ENCODE measurements around the gene GPHN. TPM values are rescaled to one million over a fixed set of nuclear protein-coding genes. Genes with fewer than 3 reads are reported as not detected.

GPHN gene
- polyA plus RNA-seq, 1 of the 3 experiments (the other 2 are of a cell fraction): 6.9 TPM

- ChIA-PET CTCF (no interaction called here), POLR2A (no interaction called here)
- Histone ChIP-seq H3K27me3 (ENCODE audit: insufficient read depth) (no peaks in the 10 kb centered on the region), H3K4me2 (no peak overlapping the region), H4K20me1 (ENCODE audit: insufficient read depth) (no peaks in the 10 kb centered on the region), H3K79me2 (ENCODE audit: insufficient read depth) (no peaks in the 10 kb centered on the region), H3K4me3 (ENCODE audit: low read depth in 2 of 2, low read length in 1 of 2) (no peak overlapping the region), H3K9me3 (no peaks in the 10 kb centered on the region), H3F3A (replicated peaks; ENCODE audit: insufficient read depth) (no peaks in the 10 kb centered on the region), H3K4me1 (ENCODE audit: control insufficient read depth in 1 of 2, insufficient read depth in 2 of 2, low read depth in 1 of 2, low read length in 1 of 2) (no peaks in the 10 kb centered on the region; a peak in 1 of 4 replicates), H3K9me2 (no peaks in the 10 kb centered on the region), H3K36me3 (replicated peaks in 1 of 2; ENCODE audit: control insufficient read depth in 1 of 2, insufficient read depth in 2 of 2, low read length in 1 of 2) (no peaks in the 10 kb centered on the region), H3K27ac (ENCODE audit: low read depth in 2 of 2, low read length in 1 of 2) (no peak overlapping the region), H3K9ac (no peak overlapping the region), H2AFZ (ENCODE audit: low read depth) (no peak overlapping the region)
- 90% methylated on average over 1 of the region's 1 CpG for WGBS (ENCODE audit: low lambda C conversion rate)
- TF ChIP-seq IRF3 (IDR thresholded peaks at IDR 0.05; ENCODE audit: low read depth, low read length): no peak
- TF ChIP-seq TCF12 (IDR thresholded peaks at IDR 0.05): no peak
- TF ChIP-seq PBX3 (IDR thresholded peaks at IDR 0.05): no peak
- TF ChIP-seq MXI1 (IDR thresholded peaks at IDR 0.05; ENCODE audit: low read depth, low read length): no peak
- TF ChIP-seq RXRA (IDR thresholded peaks at IDR 0.05; ENCODE audit: borderline replicate concordance, low read depth): no peak
- no peak for TF ChIP-seq GABPA (IDR thresholded peaks at IDR 0.05; ENCODE audit: low read depth)
- TF ChIP-seq FOXM1 (IDR thresholded peaks at IDR 0.05; ENCODE audit: low read depth): no peak
- no peak for TF ChIP-seq RCOR1 (IDR thresholded peaks at IDR 0.05; ENCODE audit: low read length)
- TF ChIP-seq NFIC (IDR thresholded peaks at IDR 0.05; ENCODE audit: borderline replicate concordance): no peak
- no peak for DNase-seq
Measured at GRCh38 chr14:66572826-66573225, 64.9 kb downstream of the GPHN start.

- no peaks in the 10 kb centered on the region for H3K36me3 ChIP-seq (replicated peaks in 1 of 2; ENCODE audit: control insufficient read depth in 1 of 2, insufficient read depth in 2 of 2, low read length in 1 of 2)
- no peaks in the 10 kb centered on the region for H3K79me2 ChIP-seq (ENCODE audit: insufficient read depth)
- no peak overlapping the region for H3K9ac ChIP-seq
- DNase-seq: no peak
- no peak overlapping the region for H3K27ac ChIP-seq (ENCODE audit: low read depth in 2 of 2, low read length in 1 of 2)
- no peaks in the 10 kb centered on the region for H3K27me3 ChIP-seq (ENCODE audit: insufficient read depth)
- TF ChIP-seq JUND (IDR thresholded peaks at IDR 0.05) (no peak), RCOR1 (IDR thresholded peaks at IDR 0.05; ENCODE audit: low read length) (no peak), POLR2AphosphoS5 (IDR thresholded peaks at IDR 0.05; ENCODE audit: low read depth, low read length) (no peak)
- TF ChIP-seq, protein P1, sequence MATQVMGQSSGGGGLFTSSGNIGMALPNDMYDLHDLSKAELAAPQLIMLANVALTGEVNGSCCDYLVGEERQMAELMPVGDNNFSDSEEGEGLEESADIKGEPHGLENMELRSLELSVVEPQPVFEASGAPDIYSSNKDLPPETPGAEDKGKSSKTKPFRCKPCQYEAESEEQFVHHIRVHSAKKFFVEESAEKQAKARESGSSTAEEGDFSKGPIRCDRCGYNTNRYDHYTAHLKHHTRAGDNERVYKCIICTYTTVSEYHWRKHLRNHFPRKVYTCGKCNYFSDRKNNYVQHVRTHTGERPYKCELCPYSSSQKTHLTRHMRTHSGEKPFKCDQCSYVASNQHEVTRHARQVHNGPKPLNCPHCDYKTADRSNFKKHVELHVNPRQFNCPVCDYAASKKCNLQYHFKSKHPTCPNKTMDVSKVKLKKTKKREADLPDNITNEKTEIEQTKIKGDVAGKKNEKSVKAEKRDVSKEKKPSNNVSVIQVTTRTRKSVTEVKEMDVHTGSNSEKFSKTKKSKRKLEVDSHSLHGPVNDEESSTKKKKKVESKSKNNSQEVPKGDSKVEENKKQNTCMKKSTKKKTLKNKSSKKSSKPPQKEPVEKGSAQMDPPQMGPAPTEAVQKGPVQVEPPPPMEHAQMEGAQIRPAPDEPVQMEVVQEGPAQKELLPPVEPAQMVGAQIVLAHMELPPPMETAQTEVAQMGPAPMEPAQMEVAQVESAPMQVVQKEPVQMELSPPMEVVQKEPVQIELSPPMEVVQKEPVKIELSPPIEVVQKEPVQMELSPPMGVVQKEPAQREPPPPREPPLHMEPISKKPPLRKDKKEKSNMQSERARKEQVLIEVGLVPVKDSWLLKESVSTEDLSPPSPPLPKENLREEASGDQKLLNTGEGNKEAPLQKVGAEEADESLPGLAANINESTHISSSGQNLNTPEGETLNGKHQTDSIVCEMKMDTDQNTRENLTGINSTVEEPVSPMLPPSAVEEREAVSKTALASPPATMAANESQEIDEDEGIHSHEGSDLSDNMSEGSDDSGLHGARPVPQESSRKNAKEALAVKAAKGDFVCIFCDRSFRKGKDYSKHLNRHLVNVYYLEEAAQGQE (IDR thresholded peaks at IDR 0.05; ENCODE audit: low read depth, low read length): no peak
- 0 out of 2 replicates have a peak, but pooled peaks cover 2% of the 10 kb centered on the region for H3K9me3 ChIP-seq
- no peak overlapping the region for H2AFZ ChIP-seq (ENCODE audit: low read depth)
- WGBS (ENCODE audit: low lambda C conversion rate): 86% methylated on average over 2 of the region's 2 CpGs
- H4K20me1 ChIP-seq (ENCODE audit: insufficient read depth): no peaks in the 10 kb centered on the region
- POLR2A ChIA-PET: no interaction called here
- no peak overlapping the region for H3K4me3 ChIP-seq (ENCODE audit: low read depth in 2 of 2, low read length in 1 of 2)
- H3F3A ChIP-seq (replicated peaks; ENCODE audit: insufficient read depth): no peaks in the 10 kb centered on the region
- H3K4me1 ChIP-seq (ENCODE audit: control insufficient read depth in 1 of 2, insufficient read depth in 2 of 2, low read depth in 1 of 2, low read length in 1 of 2): no peaks in the 10 kb centered on the region
- no peak overlapping the region for H3K4me2 ChIP-seq
- CTCF ChIA-PET: no interaction called here
- no peaks in the 10 kb centered on the region for H3K9me2 ChIP-seq
Measured at GRCh38 chr14:66575014-66575413, 67.1 kb downstream of the GPHN start.

Data from SK-N-SH (cell line).